NCI-H446 (cell line): ENCODE results near the gene MLH3.

Experiments used
- DNase-seq, 2 experiments: peaks; one replicate each; lab custom pipeline; 2025; lab: John Stamatoyannopoulos, UW

The MLH3 gene

GRCh38 chr14:75066691-75067090, 15.4 kb upstream of the MLH3 start:
- no peak for DNase-seq

GRCh38 chr14:75064205-75064567, 12.9 kb upstream of the MLH3 start:
- no peak for DNase-seq

GRCh38 chr14:75063491-75064204, 12.4 kb upstream of the MLH3 start, which contains the start of gene ACYP1:
ACYP1 (minus strand) TSS chr14:75064024; CDS start chr14:75063553, 471 bp downstream.
- peak; percentile 93 to 94 for DNase-seq

- no peak for DNase-seq
Observed at GRCh38 chr14:75063013-75063412, 11.7 kb upstream of the MLH3 start.

GRCh38 chr14:75060420-75060819, 9.2 kb upstream of the MLH3 start:
- DNase-seq: no peak

GRCh38 chr14:75059642-75060041, 8.4 kb upstream of the MLH3 start:
- no peak for DNase-seq

GRCh38 chr14:75054421-75054820, 3.2 kb upstream of the MLH3 start:
- no peak for DNase-seq

GRCh38 chr14:75053396-75054291, 2.4 kb upstream of the MLH3 start:
- no peak for DNase-seq

- DNase-seq: no peak
Observed at GRCh38 chr14:75051556-75051899, 261 bp upstream of the MLH3 start.

- DNase-seq: no peak
Observed at GRCh38 chr14:75049731-75050201, 1.5 kb downstream of the MLH3 start.

- DNase-seq: no peak
Observed at GRCh38 chr14:75049136-75049535, 2.1 kb downstream of the MLH3 start.

- DNase-seq: no peak
Observed at GRCh38 chr14:75048101-75048500, 3.2 kb downstream of the MLH3 start.

GRCh38 chr14:75047506-75047905, 3.8 kb downstream of the MLH3 start:
- DNase-seq: no peak

GRCh38 chr14:75046899-75047298, 4.4 kb downstream of the MLH3 start:
- DNase-seq: no peak

- no peak for DNase-seq
Observed at GRCh38 chr14:75046275-75046674, 5.0 kb downstream of the MLH3 start.

GRCh38 chr14:75044752-75045151, 6.5 kb downstream of the MLH3 start:
- no peak for DNase-seq

GRCh38 chr14:75044322-75044721, 6.9 kb downstream of the MLH3 start:
- DNase-seq: no peak

- DNase-seq: no peak
Observed at GRCh38 chr14:75042035-75042434, 9.2 kb downstream of the MLH3 start.

- no peak for DNase-seq
Observed at GRCh38 chr14:75041613-75042012, 9.7 kb downstream of the MLH3 start.

- no peak for DNase-seq
Observed at GRCh38 chr14:75040959-75041358, 10.3 kb downstream of the MLH3 start.

GRCh38 chr14:75040507-75040906, 10.8 kb downstream of the MLH3 start:
- no peak for DNase-seq

GRCh38 chr14:75032939-75033338, 18.3 kb downstream of the MLH3 start:
- no peak for DNase-seq

- no peak for DNase-seq
Observed at GRCh38 chr14:75030147-75030546, 21.1 kb downstream of the MLH3 start.
